ENCODE data around the gene NKG7.

The NKG7 gene

DNA sequence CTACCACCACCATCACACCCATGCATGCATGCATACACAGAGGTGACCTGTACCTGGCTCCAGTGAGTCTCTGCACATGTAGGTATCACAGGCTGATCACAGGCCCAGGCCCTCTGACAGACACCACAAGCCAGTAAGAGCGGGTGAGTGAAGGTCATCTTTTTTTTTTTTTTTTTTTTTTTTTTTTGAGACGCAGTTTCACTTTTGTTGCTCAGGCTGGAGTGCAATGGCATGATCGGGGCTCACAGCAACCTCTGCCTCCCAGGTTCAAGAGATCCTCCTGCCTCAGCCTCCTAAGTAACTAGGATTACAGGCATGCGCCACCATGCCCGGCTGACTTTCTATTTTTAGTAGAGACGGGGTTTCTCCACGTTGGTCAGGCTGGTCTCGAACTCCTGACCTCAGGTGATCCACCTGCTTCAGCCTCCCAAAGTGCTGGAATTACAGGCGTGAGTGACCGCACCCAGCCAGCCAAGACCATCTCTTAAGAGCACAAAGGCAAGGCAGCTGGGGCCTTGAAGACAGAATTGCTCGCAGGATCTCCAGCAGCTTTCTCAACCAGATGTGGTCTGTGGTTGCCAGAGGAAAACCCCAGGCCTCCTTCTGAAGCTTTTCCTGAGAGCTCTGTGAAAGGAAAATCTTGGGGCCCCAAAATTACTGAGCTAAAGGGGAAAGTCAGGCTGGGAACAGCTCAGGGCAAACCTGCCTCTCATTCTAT is 3.2 kb upstream of the NKG7 start:
- TF ChIP-seq POLR2A (IDR thresholded peaks at IDR 0.05; ENCODE audit: low read depth, low read length): no peak
- no peak for FAIRE-seq
- DNase-seq (ENCODE audit: insufficient read length, low spot score): no peak

DNA sequence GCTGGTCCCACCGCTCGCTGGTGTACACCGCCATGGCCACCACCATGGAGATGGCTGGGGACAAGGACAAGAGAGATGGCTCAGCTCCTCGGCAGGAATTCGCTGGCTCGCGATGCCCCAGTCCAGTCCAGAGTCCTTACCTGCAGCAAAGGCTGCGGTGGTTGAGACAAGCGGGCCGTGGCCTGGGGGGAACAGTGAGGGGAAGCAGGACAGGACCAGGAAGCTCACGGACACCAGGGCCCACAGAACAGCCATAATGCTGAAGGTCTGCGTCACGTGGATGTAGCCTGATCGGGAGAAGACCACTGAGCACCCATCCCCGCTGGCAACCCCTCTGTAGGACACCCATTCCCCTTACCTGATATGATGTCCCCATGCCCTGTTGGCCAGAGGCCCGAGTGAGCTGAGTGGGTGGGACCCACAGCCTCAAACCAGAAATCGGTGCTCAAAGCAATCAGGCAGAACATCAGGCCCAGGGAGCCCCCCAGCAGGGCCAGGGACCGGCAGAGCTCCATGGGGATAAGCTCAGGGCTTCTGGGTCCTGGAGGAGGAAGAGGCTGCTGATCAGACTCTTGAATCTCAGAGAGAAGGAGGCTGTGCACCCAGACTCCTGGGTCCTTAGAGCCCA is 319 bp downstream of the NKG7 start:
- no peak for FAIRE-seq
- TF ChIP-seq POLR2A (IDR thresholded peaks at IDR 0.05; ENCODE audit: low read depth, low read length): no peak
- DNase-seq (ENCODE audit: insufficient read length, low spot score): no peak

DNA sequence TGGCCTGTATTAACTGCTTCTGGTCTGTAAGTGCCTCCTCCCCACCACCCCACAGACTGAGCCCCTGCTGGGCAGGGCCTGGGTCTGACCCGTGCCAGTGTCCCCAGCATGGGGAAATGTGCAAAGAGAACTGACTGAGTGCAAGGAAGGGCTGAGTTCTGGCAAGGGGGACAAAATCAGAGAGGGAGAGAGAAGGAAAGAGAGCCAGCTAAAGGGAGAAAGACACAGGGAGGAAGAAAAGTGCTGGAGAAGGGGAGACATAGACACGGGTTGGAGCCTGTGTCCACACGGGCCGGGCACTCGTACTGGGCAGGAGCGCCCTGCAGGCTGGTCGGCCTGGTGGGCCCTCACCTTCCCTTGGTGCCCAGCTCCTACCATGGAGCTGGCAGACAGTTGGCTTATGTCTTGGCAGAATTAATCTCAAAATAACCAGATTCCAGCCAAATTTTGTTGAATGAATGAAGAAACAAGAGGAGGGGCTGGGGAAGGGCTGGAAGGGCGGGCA is 1.2 kb downstream of the NKG7 start:
- DNase-seq (ENCODE audit: insufficient read length, low spot score) (no peak), FAIRE-seq (no peak)
- TF ChIP-seq POLR2A (IDR thresholded peaks at IDR 0.05; ENCODE audit: low read depth, low read length): no peak

DNA sequence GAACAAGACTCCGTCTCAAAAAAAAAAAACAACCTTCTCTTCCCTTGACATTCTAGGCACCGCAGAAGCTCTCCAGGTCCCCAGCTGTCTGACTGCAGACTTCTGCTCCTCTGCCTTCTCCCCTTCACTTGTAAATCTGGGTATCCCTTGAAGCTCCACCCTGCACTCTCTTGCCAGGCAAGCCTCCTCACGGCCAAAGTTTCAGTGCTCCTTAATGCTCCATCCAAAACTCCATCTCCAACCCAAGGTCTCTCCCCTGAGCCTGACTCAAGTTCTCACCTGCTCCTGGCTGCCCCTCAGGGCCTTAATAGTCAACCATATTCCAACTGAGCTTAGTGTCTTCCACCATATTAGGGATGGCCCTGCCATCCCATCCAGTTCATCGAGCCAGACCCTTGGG is 2.2 kb downstream of the NKG7 start:
- FAIRE-seq (no peak), DNase-seq (ENCODE audit: insufficient read length, low spot score) (no peak)
- TF ChIP-seq POLR2A (IDR thresholded peaks at IDR 0.05; ENCODE audit: low read depth, low read length): no peak

DNA sequence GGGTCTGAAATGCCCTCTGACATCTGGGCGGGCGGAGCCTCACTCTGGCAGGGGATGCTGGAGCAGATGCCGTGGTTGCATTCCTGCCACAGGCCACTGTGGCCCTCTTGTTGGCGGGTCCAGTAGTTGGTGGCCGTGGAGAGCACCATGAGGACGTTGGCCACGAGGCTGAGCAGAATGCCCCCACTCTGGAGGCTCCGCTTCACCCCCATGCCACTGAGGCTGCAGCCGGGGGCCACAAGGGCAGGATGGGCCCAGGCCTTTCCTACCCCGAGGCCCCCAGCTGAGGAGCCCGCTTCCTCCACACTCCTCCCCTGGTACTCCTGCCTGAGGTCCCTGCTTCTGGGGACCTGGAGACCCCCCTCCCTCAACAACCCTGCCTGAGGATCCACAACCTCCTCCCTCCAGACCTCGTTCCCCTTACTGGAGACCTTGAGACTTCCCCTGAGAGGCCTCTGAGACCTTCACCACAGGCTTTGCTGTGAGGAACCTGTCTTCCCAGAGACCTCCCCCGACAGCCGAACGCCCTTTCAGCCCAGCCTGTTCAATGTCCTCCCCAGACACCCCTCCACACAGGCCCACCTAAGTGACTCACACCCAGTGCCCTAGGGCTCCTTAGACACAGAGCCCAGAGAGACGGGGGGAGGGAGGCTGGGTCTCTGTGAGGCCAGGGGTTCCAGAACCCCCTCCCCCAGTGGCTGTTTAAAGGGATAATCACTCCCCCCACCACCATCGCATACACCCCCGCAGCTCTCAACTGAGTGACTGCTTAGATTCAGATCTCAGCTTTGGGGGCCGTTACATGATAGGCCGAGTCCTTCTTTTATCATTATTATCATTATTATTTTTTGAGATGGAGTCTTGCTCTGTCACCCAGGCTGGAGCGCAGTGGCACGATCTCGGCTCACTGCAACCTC is 3.8 kb downstream of the NKG7 start, which contains the start of gene CLDND2:
TSS of gene CLDND2 (minus strand) at position 638 of the 917 bp plus-strand sequence. CDS start at position 212, 426 bp downstream.
- FAIRE-seq (no peak), DNase-seq (ENCODE audit: insufficient read length, low spot score) (no peak)
- no peak for TF ChIP-seq POLR2A (IDR thresholded peaks at IDR 0.05; ENCODE audit: low read depth, low read length)

DNA sequence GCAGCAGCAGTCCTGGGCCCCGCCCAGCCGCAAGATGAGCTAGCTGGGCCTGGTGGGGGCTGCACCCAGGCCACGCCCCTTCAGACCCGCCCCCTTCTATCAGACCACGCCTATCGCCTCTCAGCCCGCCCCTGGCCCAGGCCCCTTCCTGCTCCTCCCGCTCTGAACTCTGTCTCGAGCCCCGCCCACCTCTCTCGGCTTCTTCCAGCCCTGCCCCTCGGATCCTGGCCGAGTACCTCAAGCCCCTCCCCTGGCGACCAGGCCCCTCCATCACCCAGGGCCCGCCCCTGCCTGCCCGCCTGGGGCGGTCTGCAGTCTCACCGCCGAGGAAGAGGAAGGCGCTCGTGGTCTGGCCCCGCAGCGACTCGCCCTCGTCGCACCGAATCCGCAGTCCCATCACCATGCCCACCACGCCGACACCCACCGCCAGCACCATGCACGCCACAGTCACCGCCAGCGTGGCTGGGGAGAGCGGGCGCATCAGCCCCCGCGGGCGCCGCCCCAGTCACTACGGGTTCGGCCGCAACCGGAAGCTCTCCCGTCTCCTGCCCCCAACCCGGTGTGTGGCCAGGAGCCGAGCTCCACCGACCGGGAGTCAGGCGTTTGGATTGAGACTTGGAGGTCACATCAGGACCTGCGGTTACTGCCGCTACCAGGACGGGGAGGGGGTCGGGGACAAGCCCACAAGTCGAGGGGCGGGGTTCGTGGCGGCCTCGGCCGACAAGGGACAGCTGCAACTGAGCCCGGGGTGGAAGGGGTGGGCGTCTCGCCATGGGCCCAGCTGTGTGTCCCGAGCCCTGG is 4.7 kb downstream of the NKG7 start:
- DNase-seq (ENCODE audit: insufficient read length, low spot score) (peak; percentile 77), FAIRE-seq (no peak)
- TF ChIP-seq POLR2A (IDR thresholded peaks at IDR 0.05; ENCODE audit: low read depth, low read length): peak; percentile 83

DNA sequence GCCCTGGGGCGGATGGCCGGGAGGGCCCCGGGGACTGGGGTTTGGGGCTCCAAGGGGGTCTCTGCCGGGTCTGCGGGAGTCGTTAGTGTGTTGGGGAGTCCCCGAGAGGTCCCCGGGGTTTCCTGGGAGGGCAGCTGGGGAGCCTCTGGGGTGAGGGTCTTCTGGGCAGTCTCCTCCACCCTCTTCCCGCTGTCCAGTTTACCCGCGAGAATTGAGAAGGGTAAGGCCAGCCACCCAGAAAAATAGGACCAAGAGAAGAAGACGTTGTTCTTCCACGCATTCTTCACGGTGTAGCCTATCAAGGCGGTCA is 5.2 kb downstream of the NKG7 start:
- no peak for FAIRE-seq
- no peak for DNase-seq (ENCODE audit: insufficient read length, low spot score)
- peak; percentile 30; the same call in 1 of the 2 replicates for TF ChIP-seq POLR2A (IDR thresholded peaks at IDR 0.05; ENCODE audit: low read depth, low read length)

DNA sequence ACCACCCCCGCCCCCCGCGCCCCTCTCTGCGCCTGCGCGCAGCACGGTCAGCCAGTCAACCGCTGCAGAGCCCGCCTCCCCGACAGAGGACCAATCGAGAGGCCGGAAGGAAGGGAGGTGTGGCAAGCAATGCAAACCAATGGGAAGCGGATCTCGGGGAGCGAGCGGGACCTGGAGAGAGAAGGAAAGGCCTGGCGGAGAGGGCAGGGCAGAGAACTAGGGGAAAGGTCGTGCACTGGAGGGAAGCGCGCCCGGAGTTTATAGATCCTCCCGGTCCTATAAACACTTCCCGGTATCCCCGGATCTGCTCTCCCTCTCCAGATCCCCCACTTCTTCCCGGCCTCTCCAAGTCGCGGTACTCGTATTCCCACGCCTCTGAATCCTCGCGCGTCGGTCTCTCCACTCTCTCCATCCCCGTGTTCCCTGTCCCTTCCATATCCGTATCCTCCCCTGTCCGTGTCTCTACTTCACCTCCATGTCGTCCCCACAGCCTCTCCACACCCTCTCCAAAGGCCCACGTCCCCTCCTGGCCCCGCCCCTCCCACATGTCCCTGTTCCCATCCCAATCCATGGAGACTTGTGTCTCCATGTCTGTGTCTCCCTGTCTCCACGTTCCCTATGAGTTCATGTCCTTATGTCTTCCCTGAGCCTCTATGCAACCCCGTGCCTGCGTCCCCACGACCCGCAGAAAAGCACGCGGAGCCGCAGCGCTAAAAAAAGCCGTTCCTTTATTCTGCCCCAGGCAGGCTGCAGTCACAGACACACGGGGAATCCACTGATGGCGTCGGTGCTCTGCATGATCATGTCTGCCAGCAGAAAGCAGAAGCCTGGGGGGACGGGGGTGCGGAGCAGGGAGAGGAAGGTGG is 5.8 kb downstream of the NKG7 start:
- DNase-seq (ENCODE audit: insufficient read length, low spot score) (peak; percentile 78), FAIRE-seq (no peak)
- 0 out of 2 replicates have a peak, but pooled peaks have one; percentile 4 for TF ChIP-seq POLR2A (IDR thresholded peaks at IDR 0.05; ENCODE audit: low read depth, low read length)

DNA sequence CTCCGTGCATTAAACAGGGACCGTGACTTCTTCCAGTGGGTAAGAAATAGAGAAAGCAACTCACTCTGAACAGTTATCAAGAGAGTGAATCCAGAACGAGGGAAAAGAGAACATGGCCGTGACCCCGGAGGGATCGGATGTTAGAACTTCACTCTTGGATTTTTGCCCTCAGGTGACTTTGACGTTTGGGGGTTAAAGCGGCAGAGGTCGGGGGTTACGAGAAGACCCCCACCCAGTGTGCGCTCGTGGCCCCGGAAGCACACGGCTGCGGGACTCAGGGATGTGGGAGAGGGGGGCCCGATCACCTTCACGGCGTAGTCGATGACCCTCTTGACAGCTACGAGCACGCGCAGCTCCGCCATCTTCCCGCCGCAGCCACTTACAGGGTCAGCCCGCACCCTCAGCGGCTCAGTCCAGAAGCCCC is 6.5 kb downstream of the NKG7 start, which contains the start of gene ETFB:
TSS of gene ETFB (minus strand) at position 424 of the 424 bp plus-strand sequence. CDS start at position 362, 62 bp downstream.
- DNase-seq (ENCODE audit: insufficient read length, low spot score) (no peak), FAIRE-seq (no peak)
- peak; percentile 60 for TF ChIP-seq POLR2A (IDR thresholded peaks at IDR 0.05; ENCODE audit: low read depth, low read length)

DNA sequence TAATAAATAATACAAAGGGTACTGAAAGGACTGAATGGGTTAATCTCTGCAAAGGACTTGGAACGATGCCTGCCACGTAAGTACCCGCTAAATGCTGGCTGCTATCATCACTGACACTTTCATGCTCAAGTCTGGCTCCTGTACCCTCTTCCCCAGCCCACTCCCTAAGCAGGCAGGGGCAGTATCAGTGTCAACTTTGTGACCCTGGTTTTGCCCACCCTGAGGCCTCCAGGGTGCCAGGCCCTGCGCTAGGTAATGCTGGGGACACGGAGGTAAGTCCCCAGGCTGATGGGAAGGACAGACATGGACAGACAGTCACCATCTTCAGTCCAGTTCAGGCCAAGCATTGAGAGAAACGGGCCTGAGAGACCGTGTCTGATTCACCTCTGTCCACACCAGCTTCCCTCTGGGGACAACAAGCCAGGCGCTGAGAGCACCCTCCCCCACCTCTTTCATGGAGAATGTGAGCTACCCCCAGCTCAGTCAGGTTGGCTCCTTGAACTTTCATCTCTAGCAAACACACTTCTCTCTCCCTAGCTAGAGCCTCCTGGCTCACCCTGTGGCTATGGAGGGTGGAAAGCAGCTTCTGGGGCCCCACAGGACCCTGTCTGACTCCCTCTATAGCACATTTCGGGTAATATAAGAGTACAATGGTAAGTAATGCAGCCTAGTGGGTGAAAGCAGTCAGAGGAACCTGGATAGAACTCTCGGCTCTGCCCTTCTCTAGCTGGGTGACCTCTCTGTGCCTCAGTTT is 7.1 kb downstream of the NKG7 start:
- no peak for TF ChIP-seq POLR2A (IDR thresholded peaks at IDR 0.05; ENCODE audit: low read depth, low read length)
- FAIRE-seq (no peak), DNase-seq (ENCODE audit: insufficient read length, low spot score) (no peak)

DNA sequence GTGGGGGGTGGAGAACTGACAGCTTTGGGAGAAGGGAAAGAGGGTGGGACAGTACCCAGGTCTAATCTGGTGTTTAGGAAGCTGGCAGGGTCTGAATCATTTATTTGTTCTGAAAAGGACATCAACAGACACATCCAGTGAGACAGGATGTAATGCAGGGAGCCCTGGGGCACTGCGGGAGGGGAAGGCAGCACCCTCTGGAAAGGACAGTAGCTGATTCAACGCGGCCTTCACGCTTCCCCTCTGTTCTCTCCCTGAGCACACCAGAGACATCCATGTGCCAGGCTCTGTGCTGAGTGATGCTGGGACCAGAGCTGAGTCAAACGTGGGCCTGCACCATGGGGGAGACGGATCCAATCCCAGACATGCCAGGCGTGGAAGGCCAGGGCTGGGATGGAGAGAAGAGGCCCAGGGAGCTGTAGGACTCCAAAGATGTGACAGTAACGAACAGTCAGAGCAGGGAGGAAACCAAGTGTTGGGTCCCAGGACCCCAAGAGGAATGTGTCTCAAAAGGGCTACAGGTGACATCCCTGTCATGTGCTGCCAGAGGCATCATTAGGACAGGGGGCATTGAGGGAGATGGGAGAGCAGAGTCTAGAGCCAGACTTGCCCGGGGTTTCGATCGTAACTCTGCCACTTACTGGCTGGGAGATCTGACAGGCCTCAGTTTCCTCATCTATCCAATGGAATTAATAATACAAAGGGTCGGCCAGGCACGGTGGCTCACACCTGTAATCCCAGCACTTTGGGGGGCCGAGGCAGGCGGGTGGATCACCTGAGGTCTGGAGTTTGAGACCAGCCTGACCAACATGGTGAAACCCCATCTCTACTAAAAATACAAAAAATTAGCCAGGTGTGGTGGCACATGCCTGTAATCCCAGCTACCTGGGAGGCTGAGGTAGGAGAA is 8.0 kb downstream of the NKG7 start:
- no peak for TF ChIP-seq POLR2A (IDR thresholded peaks at IDR 0.05; ENCODE audit: low read depth, low read length)
- DNase-seq (ENCODE audit: insufficient read length, low spot score) (no peak), FAIRE-seq (no peak)
